Neuron (in vitro differentiated cells): ENCODE data around the gene STARD10.

ENCODE experiments used
- H2AFZ ChIP-seq: one replicate; pipeline ENCODE4 v1.6.1; 2013; ENCODE audit warnings: low read depth, mild to moderate bottlenecking, inconsistent platforms, low read length, moderate library complexity
- H3K27me3 ChIP-seq: one replicate; pipeline ENCODE4 v1.6.1; 2013; ENCODE audit warnings: low read length; ENCODE audit not compliant: insufficient read depth
- H3K36me3 ChIP-seq: one replicate; pipeline ENCODE4 v1.6.1; 2013; ENCODE audit warnings: low read length; ENCODE audit not compliant: insufficient read depth
- H3K4me1 ChIP-seq: one replicate; pipeline ENCODE4 v1.6.1; 2013; ENCODE audit warnings: low read length; ENCODE audit not compliant: insufficient read depth
- H3K4me3 ChIP-seq: 2 replicates; pipeline ENCODE4 v1.5.1; 2013; ENCODE audit warnings: mild to moderate bottlenecking, low read length, moderate library complexity
- H3K9me3 ChIP-seq: one replicate; pipeline ENCODE4 v1.6.1; 2013; ENCODE audit warnings: low read length

STARD10 gene

DNA sequence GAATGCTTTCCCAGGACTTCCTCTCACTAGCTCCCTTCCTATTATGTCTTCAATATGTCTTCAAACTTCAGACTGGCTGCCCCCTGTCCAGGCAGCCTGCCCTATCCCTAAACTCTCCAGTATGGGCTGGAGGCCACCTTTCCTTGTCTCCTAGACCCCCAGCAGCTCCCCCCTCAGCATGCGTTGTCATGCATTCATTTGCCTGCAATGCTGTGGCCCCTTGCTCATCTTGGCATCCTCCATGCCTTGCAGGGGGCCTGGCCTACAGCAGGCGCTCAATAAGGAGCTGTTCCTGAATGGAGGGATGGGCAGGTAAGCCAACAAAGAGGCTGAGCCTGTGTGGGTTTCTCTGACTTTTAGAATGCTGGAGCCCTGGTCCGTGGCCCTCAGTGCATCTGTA is 25.3 kb downstream of the STARD10 start:
- peaks cover 10% of the 10 kb centered on the region for H3K4me1 ChIP-seq
- no peaks in the 10 kb centered on the region for H3K27me3 ChIP-seq
- H2AFZ ChIP-seq = no peak overlapping the region
- no peak overlapping the region for H3K4me3 ChIP-seq
- no peaks in the 10 kb centered on the region for H3K36me3 ChIP-seq
- no peaks in the 10 kb centered on the region for H3K9me3 ChIP-seq

DNA sequence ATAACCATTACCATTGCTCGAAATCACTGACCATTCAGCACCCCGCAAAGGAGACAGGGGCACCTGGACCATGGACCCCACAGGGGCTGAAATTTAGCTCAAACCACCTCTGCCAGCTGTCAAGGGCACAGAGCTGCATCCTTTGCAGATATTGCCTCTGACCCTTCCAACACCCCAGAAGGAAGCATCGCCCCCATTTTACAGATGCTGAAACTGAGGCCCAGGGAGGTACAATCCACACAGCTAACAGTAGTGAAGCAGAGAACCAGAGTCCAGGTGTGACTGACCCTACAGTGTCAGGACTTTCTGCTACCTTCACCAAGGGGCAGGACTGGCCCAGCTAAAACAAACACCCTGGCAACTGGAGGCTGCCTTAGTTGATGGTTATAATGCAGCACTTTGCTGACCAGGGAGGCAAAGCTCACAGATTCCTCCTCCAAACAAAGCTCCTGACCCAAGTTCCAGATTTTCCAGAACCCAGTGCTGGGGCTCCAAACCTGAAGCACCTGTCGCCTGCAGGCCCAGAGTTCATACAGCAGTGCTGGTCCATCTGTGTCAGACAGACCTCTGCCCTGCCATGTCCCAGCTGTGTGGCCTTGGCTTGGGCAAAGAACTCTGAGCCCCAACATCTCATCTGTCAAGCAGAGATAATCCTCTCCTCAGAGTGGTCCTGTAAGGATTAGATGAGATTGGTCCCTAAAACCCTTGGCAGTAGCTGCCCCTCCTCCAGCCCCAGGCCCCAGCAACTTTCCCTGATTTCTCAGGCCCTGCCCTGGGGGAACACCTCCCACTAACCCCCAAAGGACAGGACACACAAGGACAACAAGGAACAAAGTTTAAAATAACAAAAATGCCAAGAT is 26.4 kb downstream of the STARD10 start:
- no peaks in the 10 kb centered on the region for H3K4me1 ChIP-seq
- H3K4me3 ChIP-seq = no peak overlapping the region
- no peaks in the 10 kb centered on the region for H3K36me3 ChIP-seq
- no peaks in the 10 kb centered on the region for H3K27me3 ChIP-seq
- no peaks in the 10 kb centered on the region for H3K9me3 ChIP-seq
- no peak overlapping the region for H2AFZ ChIP-seq

DNA sequence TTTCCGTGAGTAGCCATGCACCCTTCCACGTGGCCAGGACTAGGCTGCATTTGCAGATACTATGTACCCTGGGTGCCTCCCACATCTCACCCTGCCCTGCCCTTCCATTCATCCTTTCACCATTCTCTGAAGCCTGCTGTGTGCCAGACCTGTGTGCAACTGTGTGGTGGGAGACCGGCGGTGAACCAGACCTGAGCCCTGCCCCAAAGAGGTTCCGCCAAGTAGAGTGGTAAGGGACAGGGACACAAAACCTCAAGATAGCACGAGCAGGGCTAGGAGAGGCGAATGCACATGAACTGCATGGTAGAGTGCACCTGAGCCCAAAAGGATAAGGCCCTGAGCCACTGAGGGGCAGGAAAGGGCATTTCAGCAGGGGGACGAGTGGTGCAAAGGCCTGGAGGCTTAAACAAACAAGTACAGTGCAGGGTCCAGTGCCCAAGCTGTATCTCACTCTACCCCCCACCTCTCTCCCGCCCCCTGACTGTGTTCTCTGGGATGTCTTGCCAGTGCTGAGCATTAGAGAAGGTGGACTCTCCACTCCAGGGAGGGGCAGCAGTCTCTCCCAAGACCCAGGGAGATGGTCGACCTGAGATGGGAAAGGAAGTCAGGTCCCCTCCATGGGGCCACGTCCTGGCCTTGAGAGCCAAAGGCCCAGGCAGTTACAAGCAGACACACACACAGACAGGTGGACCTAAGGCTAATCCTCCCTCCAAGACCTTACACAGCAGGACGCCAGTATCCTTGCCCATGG is 27.5 kb downstream of the STARD10 start:
- Histone ChIP-seq H3K9me3 (no peaks in the 10 kb centered on the region), H3K4me1 (no peaks in the 10 kb centered on the region), H3K27me3 (no peaks in the 10 kb centered on the region), H2AFZ (no peak overlapping the region), H3K4me3 (no peak overlapping the region), H3K36me3 (no peaks in the 10 kb centered on the region)

DNA sequence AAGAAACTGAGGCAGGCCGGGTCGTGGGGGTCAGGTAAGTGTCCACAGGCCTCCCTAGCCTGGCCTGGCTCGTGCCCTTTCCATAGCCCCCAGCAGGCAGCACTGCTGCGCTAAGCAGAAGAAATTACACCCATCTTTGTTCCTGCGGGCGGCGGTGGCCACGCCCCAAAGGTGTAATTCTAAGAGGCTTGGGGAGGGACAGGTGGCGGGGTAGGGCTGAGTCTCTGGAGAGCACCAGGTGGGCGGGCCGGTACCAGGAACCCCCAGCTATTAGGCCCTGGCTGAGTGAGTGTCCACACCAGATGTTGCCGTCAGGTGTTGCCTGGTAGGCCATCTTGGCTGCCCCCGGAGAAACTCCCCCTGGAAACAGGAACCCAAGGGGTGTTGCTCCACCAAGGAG is 29.3 kb downstream of the STARD10 start:
- Histone ChIP-seq H3K27me3 (no peaks in the 10 kb centered on the region), H3K9me3 (no peaks in the 10 kb centered on the region), H3K36me3 (no peaks in the 10 kb centered on the region), H3K4me1 (no peaks in the 10 kb centered on the region), H3K4me3 (no peak overlapping the region), H2AFZ (no peak overlapping the region)

DNA sequence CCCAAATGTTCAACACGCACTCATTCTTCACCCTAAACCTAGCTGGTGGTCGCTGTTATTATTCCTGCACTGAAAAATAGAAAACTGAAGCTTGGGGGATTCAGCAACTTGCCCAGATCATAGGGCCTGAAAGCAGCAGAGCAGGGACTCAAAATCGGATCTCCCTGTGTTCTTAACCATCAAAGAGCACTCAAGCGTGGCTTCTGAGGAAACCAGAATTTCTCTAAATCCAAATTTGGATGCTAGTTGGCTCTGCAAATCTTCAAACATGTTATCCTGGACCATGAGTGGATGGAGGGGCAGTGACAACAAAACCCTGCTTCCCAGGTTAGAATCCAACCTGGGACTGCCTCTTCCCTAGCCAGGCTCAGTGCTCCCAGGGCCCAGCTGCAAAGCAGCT is 30.0 kb downstream of the STARD10 start:
- no peaks in the 10 kb centered on the region for H3K27me3 ChIP-seq
- no peaks in the 10 kb centered on the region for H3K4me1 ChIP-seq
- H3K9me3 ChIP-seq = no peaks in the 10 kb centered on the region
- H2AFZ ChIP-seq = no peak overlapping the region
- no peaks in the 10 kb centered on the region for H3K36me3 ChIP-seq
- no peak overlapping the region for H3K4me3 ChIP-seq

DNA sequence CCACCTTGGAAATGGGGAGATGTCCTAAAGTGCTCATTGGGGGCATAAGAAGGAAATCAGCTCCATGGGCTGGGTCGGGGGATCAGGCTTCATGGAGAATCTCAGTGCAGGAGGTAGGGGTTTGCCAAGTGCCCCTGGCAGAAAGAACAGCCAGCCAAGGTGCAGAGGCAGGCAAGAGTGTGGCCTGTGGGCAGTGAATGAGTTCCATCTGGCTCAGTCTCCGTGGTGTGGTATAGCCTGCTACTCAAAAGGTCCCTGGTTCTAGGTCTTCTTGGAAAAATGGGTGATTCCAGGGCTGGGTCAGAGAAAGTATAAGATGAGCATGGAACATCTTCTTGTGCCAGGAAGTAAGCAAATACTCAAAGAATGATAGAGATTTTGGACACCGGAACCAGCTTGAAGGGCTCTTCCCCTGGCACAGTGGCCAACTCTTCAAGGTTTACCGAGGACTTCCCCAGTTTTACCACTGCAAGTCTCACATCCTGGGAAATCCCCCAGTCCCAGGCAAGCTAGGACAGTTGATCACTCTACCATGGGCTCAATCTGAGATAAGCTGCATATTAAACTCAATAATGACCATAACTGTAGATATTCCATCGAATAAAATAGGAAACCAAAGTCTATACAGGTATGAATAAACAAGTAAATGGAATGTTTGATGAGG is 31.1 kb downstream of the STARD10 start:
- no peak overlapping the region for H2AFZ ChIP-seq
- H3K27me3 ChIP-seq = no peaks in the 10 kb centered on the region
- no peak overlapping the region for H3K4me3 ChIP-seq
- H3K36me3 ChIP-seq = no peaks in the 10 kb centered on the region
- H3K4me1 ChIP-seq = no peaks in the 10 kb centered on the region
- no peaks in the 10 kb centered on the region for H3K9me3 ChIP-seq

DNA sequence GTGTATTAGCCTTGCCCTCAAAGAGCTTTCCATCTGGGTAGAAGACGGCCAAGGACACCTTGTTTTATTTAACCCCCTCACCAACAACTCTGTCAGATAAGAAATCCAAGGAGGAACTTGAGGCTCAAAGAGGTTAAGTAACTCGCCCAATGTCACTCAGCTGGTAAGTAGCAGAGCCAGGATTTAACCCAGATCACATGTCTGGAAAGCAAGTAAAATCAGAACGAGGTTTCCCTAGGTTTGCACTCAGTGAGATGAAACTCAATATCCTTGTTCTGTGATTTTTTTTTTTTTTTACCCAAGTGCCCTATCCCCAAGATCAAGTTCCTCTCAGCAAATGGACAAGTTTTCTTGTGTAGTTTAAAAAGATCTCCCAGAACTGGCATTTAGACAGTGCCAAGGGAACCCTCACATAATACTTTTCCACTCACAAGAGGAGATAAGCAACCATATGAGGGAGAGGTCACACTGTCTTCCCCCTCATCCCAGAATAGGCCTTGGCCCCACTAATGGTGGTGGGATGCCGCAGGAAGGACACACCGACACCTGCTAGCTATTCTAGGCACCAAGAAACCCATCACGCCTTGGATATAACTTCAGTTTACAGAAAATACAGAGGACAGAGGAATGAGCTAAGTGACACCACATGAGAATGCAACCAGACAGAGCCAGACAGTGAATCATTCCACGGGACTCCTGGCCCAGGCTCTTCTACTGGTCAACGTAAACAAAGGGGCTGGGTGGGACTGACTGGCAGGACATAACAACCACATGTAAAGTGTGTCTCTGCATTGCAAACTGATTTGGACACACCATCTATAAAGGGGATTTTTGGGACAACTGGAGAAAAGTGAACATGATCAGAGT is 33.1 kb downstream of the STARD10 start:
- Histone ChIP-seq H3K4me1 (no peaks in the 10 kb centered on the region), H3K36me3 (no peaks in the 10 kb centered on the region), H3K9me3 (no peaks in the 10 kb centered on the region), H3K27me3 (no peaks in the 10 kb centered on the region), H2AFZ (no peak overlapping the region), H3K4me3 (no peak overlapping the region)

DNA sequence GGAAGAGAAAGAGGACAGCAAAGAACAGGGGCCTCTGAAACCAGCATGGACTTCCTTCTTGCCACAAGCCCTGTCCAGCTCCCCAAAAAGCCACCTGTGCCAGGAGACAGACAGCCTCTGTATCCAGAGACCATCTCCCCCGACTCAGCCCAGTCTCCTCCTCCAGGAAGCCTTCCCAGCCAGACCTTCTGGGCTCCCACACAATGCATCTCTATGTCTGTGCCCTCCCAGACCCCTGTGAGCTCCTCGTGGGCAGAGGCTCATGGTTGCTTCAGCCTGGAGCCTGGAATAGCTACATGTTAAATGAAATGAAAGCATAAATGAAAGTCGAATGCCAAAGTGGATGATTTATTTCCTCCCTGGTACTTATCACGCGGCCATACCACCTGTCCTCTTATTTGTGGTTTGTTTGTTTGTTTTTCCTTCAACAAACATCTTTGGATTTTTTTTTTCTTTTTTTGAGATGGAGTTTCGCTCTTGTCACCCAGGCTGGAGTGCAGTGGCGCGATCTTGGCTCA is 34.3 kb downstream of the STARD10 start:
- no peak overlapping the region for H2AFZ ChIP-seq
- no peaks in the 10 kb centered on the region for H3K36me3 ChIP-seq
- no peaks in the 10 kb centered on the region for H3K4me1 ChIP-seq
- H3K27me3 ChIP-seq = no peaks in the 10 kb centered on the region
- no peaks in the 10 kb centered on the region for H3K9me3 ChIP-seq
- no peak overlapping the region for H3K4me3 ChIP-seq

DNA sequence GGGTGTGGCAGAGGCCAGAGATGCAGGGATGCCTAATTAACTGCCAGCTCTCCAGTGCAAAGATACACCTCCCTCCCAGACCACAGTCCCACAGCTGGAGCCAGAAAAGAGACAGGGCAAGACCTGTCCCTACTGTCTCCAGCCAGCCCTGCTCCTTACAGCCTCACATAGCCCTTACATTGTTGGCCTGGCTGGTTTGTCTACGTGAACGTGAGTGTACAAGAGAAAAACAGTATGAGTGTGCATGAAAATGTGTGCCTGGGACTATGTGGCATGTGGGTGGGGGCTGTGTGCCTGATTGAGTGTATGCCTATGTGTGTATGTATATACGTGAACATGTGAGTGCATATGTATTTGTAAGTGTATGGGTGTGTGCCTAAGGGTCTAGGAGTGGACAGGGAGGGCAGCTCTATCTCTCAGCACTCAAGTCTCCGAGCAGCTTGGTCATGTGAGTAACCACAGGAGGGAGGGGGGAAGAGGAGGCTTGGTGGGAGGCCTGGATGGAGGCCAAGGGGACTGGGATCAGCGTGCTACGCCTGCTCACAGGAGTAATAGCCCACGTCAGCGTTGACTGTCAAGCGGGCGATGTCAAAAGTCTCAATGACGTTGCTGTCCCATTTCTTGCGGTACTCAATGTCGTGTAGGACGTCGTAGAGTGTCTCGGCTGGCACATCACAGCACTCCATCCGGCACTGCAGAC is 35.0 kb downstream of the STARD10 start:
- H3K36me3 ChIP-seq = no peaks in the 10 kb centered on the region
- no peaks in the 10 kb centered on the region for H3K4me1 ChIP-seq
- no peak overlapping the region for H2AFZ ChIP-seq
- no peak overlapping the region for H3K4me3 ChIP-seq
- H3K9me3 ChIP-seq = no peaks in the 10 kb centered on the region
- no peaks in the 10 kb centered on the region for H3K27me3 ChIP-seq

DNA sequence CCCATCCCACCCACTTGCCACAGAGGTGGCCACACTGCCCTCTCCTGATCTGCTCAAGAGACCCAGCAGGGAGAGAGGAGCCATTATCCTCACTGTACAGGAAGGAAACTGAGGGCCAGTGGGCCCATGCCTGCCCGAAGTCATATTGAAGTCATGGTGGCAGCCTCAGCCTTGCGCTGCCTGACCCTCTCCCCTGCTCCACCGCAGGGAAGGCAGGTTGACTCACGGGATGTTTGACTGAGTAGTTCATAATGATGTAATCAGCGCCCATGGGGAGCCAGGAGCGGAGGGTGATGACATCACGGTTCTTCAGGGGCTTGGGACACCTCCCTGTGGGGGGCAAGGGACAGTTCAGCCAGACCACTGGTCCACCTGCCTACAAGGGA is 35.5 kb downstream of the STARD10 start:
- no peaks in the 10 kb centered on the region for H3K4me1 ChIP-seq
- H3K36me3 ChIP-seq = no peaks in the 10 kb centered on the region
- no peaks in the 10 kb centered on the region for H3K27me3 ChIP-seq
- no peak overlapping the region for H2AFZ ChIP-seq
- no peak overlapping the region for H3K4me3 ChIP-seq
- no peaks in the 10 kb centered on the region for H3K9me3 ChIP-seq

DNA sequence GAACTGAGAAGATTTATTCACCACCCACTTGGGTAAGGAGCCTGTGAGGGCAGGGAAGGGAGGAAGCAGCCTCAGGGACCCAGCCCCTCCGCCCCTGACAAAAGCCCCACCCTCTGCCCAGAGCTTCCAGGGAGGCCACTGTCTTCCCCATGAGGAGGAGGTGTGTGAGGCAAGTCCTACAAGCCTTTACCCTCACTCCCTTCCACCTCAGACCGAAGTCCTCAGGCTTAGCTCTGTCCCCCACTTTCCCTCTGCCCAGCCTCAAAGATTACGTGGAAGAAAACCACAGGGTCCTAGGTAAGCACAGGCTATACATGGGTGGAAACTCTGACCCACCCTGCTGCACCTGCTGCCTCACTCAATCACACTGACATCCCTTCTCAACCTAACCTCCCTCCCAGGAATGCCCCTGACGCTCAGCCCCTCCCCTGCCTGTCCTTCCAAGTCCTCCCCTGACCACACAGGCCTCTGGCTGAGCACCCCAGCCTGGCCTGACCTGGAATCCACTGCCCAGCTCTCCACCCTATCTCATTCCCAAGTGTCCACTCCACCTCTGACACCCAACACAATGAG is 38.0 kb downstream of the STARD10 start:
- Histone ChIP-seq H3K36me3 (no peaks in the 10 kb centered on the region), H3K4me1 (no peaks in the 10 kb centered on the region), H3K4me3 (no peak overlapping the region), H3K27me3 (no peaks in the 10 kb centered on the region), H2AFZ (no peak overlapping the region), H3K9me3 (no peaks in the 10 kb centered on the region)
